NCI-H1092 (cell line): Measurements from ENCODE around the gene CCDC66.
"Not testable (repeated sequence)": the region's sequence is repeated elsewhere in the genome, so short reads cannot be mapped to it uniquely, and the experiment has no call there.

Experiments
- DNase-seq: peaks from one replicate; lab custom pipeline; 2025; lab: John Stamatoyannopoulos, UW

The CCDC66 gene

DNA sequence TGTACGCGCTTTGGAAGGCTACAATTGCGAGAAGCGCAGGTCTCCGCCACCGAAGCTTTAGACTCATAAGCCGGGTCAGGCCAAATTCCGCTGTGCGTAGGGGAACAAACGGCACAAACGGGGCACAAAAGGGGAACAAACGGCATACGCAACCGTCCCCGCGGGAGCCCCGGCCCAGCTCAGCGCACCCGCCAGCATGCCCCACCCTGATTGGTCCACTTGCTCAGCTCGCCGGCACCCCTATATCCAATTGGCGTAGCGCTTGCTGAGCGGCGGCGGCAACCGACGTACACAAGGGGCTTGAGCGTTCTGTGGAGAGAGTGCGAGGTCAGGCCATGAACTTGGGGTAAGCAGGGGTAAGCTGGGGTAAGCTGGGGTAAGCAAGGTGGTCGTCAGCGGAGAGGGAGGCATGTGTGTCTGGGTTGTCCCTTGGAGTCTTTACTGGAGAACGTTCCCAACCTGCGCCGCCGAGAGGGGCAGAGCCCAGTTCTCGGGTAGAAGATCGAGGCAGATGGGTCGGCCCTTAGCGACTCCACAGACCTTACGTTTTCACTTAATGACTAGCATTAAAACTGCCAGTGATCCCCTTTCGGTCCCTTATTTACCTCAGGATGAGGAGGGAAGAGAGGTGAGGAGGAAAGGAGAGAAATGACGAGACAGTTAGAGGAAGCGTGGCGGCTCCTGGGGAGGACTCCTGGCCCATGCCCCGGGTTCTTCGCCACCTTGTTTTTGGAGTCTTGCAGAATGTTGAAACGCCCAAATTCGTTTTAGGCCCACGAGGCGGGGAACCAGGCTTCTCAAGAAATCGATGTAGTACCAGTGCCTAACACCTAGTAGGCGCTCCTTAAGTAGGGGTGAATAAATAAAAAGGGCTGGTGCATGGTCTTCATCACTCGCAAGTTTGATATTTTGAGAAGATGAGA, at the start of gene CCDC66:
Gene CCDC66 (plus strand): TSS at position 268 of the 923 bp plus-strand sequence. CDS start 68 bp downstream, at position 336.
- DNase-seq, result peak; percentile 72

DNA sequence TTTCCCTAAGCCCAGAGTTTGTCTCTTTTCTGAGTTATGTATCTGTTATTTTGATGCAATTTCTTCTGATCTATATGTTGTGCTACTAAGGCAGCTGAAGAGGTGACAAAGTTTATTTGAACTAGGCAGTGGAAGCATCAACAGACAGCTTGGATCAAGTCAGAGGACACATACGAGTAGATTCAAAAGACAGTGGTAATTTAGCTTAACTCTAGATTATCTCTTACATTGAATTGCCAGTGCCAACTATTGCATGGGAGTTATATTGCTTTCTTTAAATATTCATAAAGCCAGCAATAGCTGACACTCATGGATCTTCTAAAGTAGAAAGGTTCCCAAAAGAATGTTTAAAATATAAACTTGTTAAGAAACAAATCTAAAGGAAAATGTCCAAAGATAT, 37.3 kb upstream of the CCDC66 start:
- no peak for DNase-seq

DNA sequence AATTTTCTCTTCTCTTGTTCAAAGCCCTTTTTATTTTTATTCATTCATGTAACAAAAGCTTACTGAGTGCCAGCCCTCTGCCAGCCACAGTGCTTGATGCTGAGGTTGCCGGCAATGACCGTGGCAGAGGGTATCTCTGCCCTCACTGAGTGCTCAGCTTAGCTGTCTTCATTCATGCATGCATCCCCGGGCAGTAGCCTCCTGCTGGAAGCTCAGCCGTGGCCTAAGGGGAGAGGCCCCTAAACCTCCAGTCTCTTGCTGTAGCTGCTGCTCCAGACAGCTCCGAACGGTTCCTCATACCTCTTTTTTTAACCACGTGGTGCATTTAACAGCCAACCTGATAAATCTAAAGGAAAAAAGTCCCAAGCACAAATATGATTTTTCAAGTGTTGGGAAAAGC, 34.6 kb upstream of the CCDC66 start:
- no peak for DNase-seq

DNA sequence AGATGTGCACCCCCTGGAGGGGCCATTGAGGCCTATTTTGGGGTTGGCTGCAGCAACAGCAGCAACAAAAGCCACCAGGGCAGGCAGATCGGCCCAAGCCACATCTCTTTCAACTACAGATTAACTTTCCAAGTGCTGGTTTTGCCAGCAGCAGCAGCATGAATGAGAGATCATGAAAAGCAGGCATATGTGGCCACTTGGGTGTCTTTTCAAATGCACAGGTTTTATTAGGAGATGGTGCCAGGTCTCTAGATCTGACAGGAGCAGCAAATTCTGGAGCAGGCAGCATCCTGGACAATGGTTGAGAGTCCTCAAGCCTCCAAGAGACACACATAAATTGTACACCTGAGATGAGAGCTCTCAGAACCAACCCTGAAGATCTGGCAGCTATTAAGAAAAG, 31.7 kb upstream of the CCDC66 start:
- DNase-seq, result no peak

DNA sequence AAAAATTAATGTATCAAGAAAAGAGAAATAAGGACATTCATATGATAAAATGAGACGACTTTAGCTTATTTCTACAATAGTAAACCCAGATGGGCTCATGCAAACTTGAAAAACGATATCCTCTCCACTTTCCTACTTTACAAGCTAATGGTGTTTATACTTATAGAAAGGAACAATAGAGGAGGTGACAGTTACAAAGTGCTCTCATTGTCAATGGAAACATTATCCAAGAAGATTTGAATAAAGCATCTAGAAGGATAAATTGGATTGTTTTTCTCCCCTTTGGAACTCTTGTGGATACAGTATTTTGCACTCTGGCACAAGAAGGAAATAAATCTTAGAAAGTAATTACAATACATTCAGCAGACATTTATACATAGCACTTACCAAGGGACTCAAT, 20.2 kb upstream of the CCDC66 start:
- no peak for DNase-seq

DNA sequence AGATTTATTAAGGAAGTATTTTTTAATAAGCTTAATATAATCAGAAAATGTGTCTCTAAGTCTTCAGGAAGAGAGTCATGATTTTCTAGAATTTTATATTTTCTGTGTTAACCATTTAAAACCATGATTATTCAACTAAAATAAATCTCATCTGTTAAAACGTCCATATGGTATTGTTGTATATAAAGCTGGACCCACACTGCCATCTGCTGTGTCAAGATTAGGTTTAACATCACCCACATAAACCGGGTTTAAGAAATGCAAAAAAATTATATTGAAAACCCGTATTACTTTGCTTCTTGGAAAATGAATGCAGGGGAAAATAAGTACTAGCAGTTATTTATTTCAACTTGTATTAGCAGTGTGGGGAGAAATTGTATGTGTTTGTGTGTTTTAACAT, 9.5 kb upstream of the CCDC66 start:
- peak; percentile 1 for DNase-seq

DNA sequence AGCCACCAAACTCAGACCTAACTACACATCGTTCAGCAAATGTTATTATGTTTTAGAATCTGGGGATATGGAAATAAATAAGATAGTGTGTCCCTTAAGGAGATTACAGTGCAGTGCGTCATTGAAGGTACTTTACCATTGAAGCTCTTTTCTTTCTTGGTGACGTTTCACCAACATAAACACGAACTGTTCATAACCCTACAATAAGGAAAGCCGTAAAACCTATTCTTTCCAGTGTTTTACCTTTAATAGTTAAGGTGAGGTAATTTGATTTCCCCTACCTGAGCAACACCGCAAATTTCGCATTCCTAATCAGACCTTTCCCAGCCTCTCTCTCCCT, 826 bp downstream of the CCDC66 start:
- DNase-seq, result no peak

DNA sequence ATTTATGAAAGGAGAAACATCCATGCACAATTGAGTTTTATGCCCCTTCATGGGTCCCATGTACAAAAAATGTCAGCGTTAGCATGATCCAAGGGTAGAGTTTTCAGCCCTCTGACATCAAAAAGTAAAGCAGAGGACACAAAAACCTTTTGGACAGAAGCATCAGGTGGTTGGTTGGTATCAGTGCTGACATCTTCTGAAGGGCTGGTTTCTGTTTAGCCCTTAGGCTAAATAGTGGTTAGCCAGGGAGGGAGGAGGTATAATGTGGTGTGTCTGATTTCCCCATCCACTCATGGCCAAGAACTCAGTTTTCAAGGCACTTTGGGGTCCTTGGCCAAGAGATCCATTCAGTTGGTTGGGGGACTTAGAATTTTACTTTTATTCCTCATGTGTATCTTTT, 16.5 kb downstream of the CCDC66 start:
- no peak for DNase-seq

DNA sequence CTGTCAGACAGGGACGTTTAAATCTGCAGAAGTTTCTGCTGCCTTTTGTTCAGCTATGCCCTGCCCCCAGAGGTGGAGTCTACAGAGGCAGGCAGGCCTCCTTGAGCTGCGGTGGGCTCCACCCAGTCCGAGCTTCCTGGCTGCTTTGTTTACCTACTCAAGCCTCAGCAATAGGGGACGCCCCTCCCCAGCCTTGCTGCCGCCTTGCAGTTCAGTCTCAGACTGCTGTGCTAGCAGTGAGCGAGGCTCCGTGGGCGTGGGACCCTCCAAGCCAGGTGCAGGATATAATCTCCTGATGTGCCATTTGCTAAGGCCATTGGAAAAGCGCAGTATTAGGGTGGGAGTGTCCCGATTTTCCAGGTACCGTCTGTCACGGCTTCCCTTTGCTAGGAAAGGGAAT, 25.0 kb downstream of the CCDC66 start:
- DNase-seq, result not testable (repeated sequence)

DNA sequence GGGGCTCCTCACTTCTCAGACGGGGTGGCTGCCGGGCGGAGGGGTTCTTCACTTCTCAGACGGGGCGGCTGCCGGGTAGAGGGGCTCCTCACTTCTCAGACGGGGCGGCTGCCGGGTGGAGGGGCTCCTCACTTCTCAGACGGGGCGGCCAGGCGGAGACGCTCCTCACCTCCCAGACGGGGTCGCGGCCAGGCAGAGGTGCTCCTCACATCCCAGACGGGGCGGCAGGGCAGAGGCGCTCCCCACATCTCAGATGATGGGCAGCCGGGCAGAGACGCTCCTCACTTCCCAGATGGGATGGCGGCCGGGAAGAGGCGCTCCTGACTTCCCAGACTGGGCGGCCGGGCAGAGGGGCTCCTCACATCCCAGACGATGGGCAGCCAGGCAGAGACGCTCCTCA, 27.3 kb downstream of the CCDC66 start:
- DNase-seq, result not testable (repeated sequence)

DNA sequence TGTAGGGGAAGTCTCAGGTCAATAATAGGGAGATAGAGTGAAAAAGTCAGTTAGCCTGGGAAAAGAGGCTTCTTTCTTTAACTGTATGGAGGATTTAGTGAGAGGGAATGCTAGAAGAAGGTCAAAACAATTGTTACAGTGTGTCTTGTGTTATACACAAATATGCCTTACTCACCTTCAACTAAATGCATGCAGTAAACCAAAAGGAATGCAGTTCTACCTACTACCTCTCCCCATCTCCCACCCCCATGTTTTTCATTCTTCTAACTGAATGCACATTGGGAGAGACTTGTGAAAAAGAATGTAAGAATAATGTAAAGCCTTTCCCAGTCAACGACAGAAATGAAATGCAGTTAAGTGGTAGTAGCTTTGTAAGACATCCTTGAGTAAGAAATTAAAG, 33.8 kb downstream of the CCDC66 start:
- DNase-seq, result no peak

DNA sequence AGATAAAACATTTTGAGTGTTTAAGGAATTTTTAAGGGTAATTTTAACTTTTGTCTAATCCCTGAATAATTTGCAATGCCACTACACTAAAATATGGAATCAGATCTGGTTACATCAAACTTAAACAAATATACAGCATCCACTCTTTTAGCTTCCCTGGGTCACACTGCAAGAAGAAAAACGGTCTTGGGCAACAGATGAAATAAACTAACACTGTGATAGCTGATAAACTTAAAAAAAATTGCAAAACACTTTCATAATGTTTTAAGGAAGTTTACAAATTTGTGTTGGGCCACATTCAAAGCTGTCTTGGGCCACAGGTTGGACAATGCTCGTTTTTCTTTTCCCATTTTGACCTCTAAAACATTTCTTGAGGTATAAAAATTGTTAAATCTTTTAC, 34.3 kb downstream of the CCDC66 start:
- no peak for DNase-seq

DNA sequence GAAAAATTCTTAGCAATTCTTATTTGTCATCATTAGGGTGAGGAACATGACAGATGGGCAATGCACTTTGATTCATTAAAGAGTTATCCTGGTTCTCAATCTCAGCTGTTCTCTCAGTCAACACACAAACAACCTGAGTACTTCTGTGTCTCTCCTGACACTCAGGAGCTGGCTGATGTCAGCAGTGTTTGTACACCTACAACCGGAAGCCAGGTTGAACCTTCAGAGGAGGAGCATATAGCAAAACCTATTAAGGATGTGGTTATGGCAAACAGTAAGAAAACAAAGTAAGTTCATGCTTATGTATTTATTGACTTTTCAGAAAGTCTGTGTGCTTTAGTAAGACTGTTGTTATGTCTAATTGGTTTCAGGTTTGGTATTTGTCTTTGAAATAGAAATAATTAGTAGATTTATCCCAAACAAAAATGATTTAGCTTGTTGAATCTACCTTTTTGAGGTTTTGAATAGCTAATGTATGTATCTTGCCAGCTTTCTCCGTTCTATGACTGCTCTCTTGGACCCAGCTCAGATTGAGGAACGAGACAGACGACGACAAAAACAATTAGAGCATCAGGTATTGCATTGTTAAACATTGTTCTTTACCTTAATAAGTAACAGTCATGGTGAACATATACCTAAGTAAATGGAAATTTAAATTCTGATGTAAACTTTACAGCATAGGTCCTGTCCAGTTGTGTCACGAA, 36.6 kb downstream of the CCDC66 start:
- DNase-seq, result no peak

DNA sequence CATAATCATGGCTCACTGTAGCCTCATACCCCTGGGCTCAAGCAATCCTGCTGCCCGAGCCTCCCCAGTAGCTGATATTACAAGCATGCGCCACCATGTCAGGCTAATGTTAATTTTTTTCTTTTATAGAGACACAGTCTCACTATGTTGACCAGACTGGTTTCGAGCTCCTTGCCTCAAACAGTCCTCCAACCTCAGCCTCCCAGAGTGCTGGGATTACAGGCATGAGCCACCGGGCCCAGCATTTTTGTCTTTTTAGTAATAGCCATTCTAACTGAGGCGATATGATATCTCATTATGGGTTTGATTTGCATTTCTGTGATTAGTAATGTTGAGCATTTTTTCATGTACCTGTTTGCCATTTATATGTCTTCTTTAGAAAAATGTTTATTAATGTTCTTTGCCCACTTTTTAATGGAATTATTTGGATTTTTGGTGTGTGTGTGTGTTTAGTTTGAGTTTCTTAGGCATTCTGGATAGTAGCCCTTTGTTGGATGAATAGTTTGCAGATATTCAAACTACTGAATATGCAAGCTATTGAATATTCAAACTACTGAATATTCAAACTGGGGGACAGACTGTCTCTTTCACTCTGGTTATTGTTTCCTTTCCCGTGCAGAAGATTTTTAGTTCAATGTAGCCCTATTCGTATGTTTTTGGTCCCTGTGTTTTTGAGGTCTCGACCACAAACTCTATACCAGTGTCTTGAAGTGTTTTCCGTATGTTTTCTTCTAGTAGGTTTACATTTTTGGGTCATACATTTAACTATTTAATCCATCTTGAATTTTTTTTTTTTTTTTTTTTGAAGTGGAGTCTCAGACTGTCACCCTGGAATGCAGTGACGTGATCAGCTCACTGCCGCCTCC, 39.2 kb downstream of the CCDC66 start:
- DNase-seq, result no peak

DNA sequence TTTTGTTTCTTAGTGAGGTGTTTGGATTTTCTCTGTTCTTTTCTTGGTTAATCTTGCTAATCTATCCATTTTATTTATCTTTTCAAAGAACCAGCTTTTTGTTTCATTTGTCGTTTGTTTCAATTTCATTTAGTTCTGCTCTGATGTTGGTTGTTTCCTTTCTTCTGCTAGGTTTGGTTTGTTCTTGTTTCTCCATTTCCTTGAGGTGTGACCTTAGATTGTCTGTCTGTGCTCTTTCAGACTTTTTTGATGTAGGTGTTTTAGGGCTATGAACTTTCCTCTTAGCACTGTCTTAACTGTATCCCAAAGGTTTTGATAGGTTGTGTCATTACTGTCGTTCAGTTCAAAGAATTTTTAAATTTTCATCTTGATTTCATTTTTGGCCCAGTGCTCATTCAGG, 51.5 kb downstream of the CCDC66 start:
- DNase-seq, result not testable (repeated sequence)

DNA sequence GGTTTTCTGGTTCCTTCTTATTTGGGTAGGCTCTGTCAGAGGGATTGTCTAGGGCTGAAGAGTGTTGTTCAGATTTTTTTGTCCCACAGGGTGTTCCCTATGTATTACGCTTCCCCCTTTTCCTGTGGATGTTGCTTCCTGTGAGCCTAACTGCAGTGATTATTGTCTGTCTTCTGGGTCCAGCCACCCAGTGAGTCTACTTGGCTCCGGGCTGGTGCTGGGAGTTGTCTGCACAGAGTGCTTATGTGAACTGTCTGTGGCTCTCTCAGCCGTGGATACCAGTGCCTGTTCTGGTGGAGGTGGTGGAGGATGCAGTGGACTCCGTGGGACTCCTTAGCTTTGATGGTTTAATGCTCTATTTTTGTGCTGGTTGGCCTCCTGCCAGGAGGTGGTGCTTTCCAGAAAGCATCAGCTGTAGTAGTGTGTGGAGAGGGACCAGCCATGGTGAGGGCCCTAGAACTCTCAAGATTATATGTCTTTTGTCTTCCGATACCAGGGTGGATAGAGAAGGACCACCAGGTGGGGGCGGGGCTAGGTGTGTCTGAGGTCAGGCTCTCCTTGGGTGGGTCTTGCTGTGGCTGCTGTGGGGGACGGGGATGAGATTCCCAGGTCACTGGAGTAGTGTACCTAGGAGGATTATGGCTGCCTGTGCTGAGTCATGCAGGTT, 53.8 kb downstream of the CCDC66 start:
- DNase-seq, result no peak

DNA sequence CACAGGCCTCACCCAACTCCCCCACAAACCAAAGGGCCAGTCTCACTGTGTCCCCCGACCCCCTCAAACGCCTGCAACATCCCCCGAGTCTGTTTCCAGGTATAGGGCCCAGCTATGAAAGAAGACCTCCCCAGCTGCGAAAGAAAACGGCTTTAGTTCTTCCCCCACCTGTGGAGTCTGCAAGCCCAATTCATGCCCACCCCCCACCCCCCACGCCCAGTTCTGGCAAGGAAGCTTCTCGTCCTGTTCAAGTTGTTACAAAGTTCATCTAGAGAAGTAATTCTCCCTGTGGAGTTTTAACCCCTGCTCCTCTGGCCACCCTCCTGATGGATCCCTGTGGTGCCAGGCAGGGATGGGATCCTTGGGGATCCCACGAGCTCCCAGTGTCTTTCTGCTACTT, 54.4 kb downstream of the CCDC66 start:
- DNase-seq, result no peak

DNA sequence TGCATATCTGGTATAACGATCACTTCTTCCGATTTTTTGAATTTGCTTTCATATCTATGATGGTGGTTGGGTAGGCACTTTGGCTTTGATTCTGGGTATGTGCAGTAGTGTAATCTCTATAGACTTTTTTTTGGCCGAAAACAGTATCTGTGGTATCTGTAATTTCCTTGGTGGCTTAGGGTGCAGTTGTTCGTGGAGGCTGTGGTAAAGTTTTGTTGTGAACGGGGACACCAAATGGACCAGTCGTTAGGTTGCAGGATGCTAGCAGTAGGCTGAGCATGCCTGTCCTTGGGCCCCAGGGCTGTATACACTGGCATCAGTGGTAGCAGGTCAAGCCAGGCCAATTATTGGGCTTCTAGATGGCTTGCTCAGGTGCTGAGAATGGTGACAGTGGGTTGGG, 55.2 kb downstream of the CCDC66 start:
- DNase-seq, result no peak

DNA sequence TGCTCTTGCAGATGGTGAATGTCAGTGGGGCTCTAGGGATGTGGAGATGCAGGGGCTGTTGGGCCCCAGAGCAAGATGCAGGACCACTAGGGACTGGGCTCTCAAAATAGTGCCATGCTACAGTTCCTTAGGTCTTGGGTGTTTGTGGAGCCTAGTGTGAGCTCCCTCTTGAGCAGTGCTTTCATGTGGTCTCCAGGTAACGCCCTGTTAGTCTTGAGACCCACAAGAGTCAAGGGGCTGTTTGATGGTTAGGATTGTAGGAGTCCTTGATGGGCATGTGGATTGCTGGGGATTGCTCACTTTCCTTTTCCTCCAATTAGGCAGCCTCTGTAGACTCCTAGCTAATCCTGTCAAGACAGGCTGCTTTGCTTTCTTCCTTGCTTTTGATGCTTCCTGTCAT, 56.0 kb downstream of the CCDC66 start:
- DNase-seq, result no peak

DNA sequence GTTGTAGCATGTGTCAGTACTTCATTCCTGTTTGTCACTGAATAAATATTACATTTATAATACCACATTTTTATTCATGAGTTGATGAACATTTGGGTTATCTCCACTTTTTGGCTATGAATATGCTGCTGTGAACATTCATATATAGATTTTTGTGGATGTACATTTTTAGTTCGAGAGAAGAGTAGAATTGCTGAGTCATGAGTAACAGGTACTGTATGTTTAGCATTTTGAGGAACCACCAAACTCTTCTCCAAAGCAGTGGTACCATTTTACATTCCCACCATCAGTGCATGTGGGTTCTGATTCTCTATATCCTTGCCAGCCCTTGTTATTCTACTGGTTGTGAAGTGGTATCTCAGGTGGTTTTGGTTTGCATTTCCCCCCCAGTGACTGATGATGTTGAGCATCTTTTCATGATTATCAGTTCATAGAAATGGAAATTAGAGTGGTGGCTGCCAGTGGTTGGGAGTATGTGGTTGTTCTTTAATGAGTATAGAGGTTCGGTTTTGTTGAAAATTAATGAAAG, 59.6 kb downstream of the CCDC66 start:
- DNase-seq, result no peak

DNA sequence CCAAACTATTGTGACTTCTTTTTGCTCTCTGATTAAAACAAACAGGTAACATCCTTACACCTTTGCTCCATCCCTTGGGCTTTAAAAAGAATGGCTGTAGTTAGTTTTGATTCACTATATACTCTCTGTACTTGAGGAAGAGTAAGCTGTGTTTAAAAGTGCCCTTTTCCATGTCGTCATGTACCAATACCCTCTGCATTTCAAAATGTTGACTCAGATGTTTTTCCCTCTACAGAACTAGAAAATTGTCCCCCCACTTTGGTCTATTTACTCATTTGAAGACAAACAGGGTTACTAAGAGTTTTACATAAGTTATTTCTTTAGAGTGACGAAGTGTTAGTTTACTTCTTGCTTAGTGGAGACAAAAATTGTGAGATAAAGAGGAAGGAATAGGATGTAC, 63.4 kb downstream of the CCDC66 start:
- no peak for DNase-seq

DNA sequence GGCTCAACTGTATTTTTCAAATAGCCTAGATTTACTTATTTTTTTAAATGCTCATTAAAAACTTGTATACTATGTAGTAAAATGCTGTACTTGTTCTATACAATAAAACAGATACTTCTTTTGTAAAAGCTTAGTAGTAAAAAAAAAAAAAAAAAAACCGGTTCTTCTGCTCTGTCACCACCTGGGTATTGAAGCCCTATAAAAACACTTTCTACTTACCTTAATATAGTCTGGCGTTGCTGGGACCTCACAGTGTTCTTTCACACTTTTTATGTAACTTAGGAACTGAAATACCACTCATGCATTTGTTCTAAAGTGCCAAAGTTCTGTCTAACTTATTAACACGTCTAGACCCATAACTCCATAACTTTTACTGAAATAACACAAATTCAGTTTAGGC, 64.7 kb downstream of the CCDC66 start:
- DNase-seq, result no peak
